ENCODE results near the gene CNTN4. TPM values are rescaled to one million over a fixed set of nuclear protein-coding genes. Genes with fewer than 3 reads are reported as not detected.

Gene CNTN4
- total RNA-seq, 1 experiment from 2014 or later: not detected

- Mint-ChIP-seq H3K9me3 (peaks cover 78% of the 10 kb centered on the region), H3K27ac (no peak overlapping the region), H3K36me3 (peaks cover 60% of the 10 kb centered on the region), H3K27me3 (ENCODE audit: low read depth) (peaks cover 4% of the 10 kb centered on the region; the same call in 1 of the 2 replicates), H3K4me3 (no peak overlapping the region), H3K4me1 (no peaks in the 10 kb centered on the region)
- CTCF ChIA-PET: no interaction called here
- no peak for ATAC-seq
- no peak for TF ChIP-seq E2F4 (CRISPR knock-in tag; IDR thresholded peaks at IDR 0.05; ENCODE audit: borderline replicate concordance, low read depth)
- TF ChIP-seq TCF7 (CRISPR knock-in tag; IDR thresholded peaks at IDR 0.05; ENCODE audit: low read depth): no peak
- no peak for TF ChIP-seq ZBTB43 (CRISPR knock-in tag; IDR thresholded peaks at IDR 0.05)
- TF ChIP-seq ZNF425 (CRISPR knock-in tag; conservative IDR thresholded peaks at IDR 0.05): no peak
- TF ChIP-seq ZMAT4 (CRISPR knock-in tag; IDR thresholded peaks at IDR 0.05): no peak
- TF ChIP-seq ZNF317 (CRISPR knock-in tag; IDR thresholded peaks at IDR 0.05; ENCODE audit: borderline replicate concordance, low read depth): no peak
- no peak for TF ChIP-seq ZNF671 (CRISPR knock-in tag; IDR thresholded peaks at IDR 0.05)
- no peak for TF ChIP-seq USF1 (CRISPR knock-in tag; IDR thresholded peaks at IDR 0.05)
- TF ChIP-seq JAZF1 (CRISPR knock-in tag; IDR thresholded peaks at IDR 0.05): no peak
- no peak for TF ChIP-seq CTCF (IDR thresholded peaks at IDR 0.05)
- no peak for TF ChIP-seq NR3C1 (CRISPR knock-in tag; conservative IDR thresholded peaks at IDR 0.05; ENCODE audit: low read depth)
- TF ChIP-seq MXD4 (CRISPR knock-in tag; IDR thresholded peaks at IDR 0.05; ENCODE audit: borderline replicate concordance): no peak
- TF ChIP-seq ZNF512 (CRISPR knock-in tag; IDR thresholded peaks at IDR 0.05; ENCODE audit: borderline replicate concordance): no peak
- TF ChIP-seq ZNF532 (CRISPR knock-in tag; IDR thresholded peaks at IDR 0.05; ENCODE audit: borderline replicate concordance): no peak
- no peak for DNase-seq (ENCODE audit: low spot score)
- POLR2A ChIA-PET: no interaction called here
Observed at GRCh38 chr3:2391896-2392295, 293.2 kb downstream of the CNTN4 start.
